Measurements from ENCODE around the gene TTLL9.

DNA sequence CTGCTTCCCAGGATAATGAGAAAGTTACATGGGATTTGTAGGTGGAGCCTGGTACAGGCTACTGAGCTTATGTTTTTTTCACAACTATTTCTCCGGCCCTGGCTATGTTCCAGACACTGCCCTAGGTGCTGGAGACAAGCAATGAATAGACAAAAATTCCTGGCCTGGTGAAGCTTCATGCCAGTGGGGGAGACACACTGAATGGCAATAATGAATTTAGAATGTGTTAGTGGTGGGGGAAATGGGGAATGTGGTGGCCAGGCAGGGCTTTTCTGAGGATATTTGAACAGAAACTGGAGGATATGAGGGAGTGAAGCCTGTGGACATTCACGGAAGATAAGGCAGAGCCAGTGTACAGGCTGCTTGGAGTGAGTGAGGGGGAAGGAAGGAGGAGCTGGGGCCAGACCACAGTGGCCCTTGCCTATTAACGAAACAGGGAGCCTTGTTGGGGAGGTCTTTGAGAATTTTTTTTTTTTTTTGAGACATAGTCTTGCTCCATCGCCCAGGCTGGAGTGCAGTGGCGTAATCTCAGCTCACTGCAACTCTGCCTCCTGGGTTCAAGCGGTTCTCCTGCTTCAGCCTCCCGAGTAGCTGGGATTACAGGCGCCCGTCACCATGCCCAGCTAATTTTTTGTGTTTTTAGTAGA is 31.7 kb upstream of the TTLL9 start:
- TF ChIP-seq, protein P1, sequence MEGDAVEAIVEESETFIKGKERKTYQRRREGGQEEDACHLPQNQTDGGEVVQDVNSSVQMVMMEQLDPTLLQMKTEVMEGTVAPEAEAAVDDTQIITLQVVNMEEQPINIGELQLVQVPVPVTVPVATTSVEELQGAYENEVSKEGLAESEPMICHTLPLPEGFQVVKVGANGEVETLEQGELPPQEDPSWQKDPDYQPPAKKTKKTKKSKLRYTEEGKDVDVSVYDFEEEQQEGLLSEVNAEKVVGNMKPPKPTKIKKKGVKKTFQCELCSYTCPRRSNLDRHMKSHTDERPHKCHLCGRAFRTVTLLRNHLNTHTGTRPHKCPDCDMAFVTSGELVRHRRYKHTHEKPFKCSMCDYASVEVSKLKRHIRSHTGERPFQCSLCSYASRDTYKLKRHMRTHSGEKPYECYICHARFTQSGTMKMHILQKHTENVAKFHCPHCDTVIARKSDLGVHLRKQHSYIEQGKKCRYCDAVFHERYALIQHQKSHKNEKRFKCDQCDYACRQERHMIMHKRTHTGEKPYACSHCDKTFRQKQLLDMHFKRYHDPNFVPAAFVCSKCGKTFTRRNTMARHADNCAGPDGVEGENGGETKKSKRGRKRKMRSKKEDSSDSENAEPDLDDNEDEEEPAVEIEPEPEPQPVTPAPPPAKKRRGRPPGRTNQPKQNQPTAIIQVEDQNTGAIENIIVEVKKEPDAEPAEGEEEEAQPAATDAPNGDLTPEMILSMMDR (IDR thresholded peaks at IDR 0.05): no peak
- no peak for TF ChIP-seq POLR2A (IDR thresholded peaks at IDR 0.05)

All from right lobe of liver (tissue), 4 donors.